ENCODE results near the gene GMPR.

DNA sequence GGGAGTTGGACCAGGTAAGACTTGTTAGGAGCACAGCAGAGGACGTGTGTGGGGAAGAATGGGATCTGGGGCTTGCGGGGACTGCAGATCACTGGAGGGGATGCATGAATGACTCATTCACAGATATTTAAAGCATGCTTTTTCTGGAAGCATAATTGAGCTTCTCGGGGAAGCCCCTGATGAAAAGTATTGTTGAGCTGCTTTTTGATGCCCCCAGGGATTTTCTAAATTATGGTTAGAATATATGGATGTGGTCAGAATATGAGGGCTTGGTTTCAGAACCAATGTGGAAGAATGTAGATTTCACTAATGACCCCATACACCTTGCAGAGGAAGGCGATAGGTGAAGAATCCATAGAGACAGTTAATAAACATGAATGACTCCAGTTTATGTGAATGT lies 36.1 kb downstream of the GMPR start:
- TF ChIP-seq POLR2A (IDR thresholded peaks at IDR 0.05; ENCODE audit: low read depth, low read length) (no peak), NR2F1 (conservative IDR thresholded peaks at IDR 0.05) (no peak), NR2C2 (IDR thresholded peaks at IDR 0.05; ENCODE audit: borderline replicate concordance, control insufficient read depth, insufficient read length, low read depth) (no peak), EP300 (IDR thresholded peaks at IDR 0.05; ENCODE audit: borderline replicate concordance in 1 of 2, control insufficient read depth in 1 of 2, low read depth in 2 of 2, low read length in 2 of 2) (no peak), YBX1 (IDR thresholded peaks at IDR 0.05) (no peak), MXI1 (IDR thresholded peaks at IDR 0.05; ENCODE audit: low read depth, low read length) (no peak), SP1 (IDR thresholded peaks at IDR 0.05; ENCODE audit: low read depth, low read length) (no peak)
- TF ChIP-seq, protein P1, sequence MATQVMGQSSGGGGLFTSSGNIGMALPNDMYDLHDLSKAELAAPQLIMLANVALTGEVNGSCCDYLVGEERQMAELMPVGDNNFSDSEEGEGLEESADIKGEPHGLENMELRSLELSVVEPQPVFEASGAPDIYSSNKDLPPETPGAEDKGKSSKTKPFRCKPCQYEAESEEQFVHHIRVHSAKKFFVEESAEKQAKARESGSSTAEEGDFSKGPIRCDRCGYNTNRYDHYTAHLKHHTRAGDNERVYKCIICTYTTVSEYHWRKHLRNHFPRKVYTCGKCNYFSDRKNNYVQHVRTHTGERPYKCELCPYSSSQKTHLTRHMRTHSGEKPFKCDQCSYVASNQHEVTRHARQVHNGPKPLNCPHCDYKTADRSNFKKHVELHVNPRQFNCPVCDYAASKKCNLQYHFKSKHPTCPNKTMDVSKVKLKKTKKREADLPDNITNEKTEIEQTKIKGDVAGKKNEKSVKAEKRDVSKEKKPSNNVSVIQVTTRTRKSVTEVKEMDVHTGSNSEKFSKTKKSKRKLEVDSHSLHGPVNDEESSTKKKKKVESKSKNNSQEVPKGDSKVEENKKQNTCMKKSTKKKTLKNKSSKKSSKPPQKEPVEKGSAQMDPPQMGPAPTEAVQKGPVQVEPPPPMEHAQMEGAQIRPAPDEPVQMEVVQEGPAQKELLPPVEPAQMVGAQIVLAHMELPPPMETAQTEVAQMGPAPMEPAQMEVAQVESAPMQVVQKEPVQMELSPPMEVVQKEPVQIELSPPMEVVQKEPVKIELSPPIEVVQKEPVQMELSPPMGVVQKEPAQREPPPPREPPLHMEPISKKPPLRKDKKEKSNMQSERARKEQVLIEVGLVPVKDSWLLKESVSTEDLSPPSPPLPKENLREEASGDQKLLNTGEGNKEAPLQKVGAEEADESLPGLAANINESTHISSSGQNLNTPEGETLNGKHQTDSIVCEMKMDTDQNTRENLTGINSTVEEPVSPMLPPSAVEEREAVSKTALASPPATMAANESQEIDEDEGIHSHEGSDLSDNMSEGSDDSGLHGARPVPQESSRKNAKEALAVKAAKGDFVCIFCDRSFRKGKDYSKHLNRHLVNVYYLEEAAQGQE (IDR thresholded peaks at IDR 0.05; ENCODE audit: low read depth, low read length), result no peak
